ENCODE measurements around the gene VSNL1.

The VSNL1 gene

DNA sequence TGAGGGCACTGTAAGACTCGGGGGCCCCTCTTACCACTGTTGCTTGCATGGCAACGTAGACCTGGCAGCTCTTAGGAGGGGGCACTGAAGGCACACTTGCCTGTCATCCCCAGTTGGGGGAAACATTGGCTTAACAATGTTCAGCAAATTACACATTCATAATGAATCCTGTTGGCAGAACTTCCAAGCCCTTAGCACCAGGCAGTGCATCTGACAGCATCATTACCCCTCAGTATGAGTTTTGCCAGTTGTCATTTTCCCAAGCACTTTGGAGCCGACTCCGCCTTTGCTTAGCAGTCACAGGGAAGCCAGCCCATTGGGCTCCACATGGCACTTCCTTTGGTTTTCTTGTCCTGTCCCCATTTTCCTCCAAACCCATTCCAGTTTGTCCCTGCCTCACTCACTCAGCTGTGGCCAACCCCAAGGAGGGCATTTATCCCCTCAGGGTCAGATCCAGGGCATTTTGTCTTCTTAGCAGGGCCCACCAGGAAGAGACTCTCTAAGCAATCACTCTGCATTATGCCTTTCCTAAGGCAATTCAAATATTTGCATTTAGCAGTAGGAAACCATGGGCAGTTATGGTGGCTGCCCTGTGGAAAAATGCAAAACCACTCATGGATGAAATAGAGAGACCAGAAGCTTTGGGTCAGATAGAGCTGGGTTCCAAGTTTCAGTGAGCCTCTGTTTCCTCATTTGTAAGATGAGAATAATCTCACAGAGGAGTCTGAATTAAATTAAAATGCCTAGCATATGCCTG lies 73.9 kb downstream of the VSNL1 start:
- DNase-seq (ENCODE audit: low read depth in 2 of 2): no peak

DNA sequence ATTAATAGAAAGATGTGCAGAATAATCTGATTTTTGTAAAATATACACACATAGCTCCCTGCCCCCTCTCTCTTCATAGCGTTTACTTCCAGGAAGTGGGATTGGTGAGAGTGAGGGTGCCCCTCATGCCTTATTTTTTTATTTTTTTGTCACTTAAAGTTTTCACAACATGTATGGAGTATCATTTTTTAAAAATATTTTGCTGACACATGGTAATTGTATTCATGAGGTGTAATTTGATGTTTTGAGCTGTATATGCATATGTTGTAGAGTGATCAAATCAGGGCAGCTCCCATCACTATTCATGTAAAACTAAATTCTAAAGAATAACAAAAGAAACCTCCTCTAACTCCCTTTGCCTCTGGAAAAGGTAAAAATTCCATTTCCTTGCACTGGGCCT lies 74.7 kb downstream of the VSNL1 start:
- no peak for DNase-seq (ENCODE audit: low read depth in 2 of 2)

- DNase-seq (ENCODE audit: low read depth in 2 of 2): no peak
Observed at GRCh38 chr2:17615728-17616351, 75.3 kb downstream of the VSNL1 start.

- DNase-seq (ENCODE audit: low read depth in 2 of 2): no peak
Observed at GRCh38 chr2:17616405-17616804, 75.9 kb downstream of the VSNL1 start.

DNA sequence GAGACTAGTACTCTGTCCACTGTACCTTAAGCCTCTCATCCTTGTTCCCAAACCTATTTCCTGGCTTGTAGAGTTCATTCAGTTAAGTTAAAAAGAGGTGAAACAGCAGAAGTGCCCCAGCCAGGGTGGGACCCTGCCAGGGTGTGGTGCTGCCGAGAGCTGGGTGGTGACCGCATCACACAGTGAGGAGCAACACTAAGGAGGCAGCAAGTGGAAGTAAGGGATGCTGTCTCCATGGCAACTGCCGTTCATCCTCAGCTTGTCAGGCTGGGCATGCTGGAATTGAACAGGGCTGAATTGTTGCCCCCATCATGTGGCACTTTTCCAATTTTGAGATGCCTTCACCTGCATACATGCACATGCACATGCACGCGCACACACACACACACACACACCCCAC lies 77.0 kb downstream of the VSNL1 start:
- no peak for DNase-seq (ENCODE audit: low read depth in 2 of 2)

- no peak for DNase-seq (ENCODE audit: low read depth in 2 of 2)
Observed at GRCh38 chr2:17617955-17618354, 77.5 kb downstream of the VSNL1 start.

GRCh38 chr2:17620280-17620679 lies 79.8 kb downstream of the VSNL1 start:
- DNase-seq (ENCODE audit: low read depth in 2 of 2): no peak

DNA sequence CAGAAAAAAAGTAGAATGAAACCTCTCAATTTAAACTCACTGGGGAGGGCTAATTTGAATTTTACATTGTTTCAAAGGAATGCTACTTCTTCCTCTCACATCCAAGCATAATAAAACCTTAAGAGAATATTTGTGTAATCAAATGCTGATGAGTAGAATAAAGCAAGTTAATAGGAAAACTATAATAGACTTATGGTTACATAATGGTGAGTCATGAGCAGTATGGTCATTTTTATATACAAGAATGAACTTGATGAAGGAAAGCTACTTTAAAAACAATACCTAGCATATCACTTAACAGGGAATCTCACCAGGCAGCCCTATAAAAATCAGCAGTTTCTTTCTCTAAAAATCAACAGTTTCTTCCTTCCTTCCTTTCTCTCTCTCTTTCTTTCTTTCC lies 80.3 kb downstream of the VSNL1 start:
- DNase-seq (ENCODE audit: low read depth in 2 of 2): no peak

GRCh38 chr2:17621781-17622180 lies 81.3 kb downstream of the VSNL1 start:
- no peak for DNase-seq (ENCODE audit: low read depth in 2 of 2)

- DNase-seq (ENCODE audit: low read depth in 2 of 2): no peak
Observed at GRCh38 chr2:17625446-17625845, 85.0 kb downstream of the VSNL1 start.

DNA sequence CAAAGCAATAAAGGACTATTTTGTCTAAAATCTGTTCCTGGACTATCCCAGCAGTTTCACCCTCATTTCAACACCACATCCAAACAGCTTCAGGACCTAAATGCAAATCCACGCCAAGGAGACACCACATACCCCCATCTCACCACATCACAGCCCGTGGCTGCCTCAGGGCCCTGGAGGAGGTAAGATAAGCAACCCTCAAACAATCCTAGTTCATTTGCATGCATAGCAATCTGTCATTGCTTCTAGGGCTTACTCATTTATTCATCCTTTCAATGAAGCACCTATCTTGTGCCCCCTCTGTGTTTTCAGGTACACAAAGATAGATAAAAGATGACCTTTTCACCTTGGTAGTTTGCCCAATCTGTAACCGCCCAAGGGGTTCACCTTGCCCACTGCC lies 86.5 kb downstream of the VSNL1 start:
- no peak for DNase-seq (ENCODE audit: low read depth in 2 of 2)

DNA sequence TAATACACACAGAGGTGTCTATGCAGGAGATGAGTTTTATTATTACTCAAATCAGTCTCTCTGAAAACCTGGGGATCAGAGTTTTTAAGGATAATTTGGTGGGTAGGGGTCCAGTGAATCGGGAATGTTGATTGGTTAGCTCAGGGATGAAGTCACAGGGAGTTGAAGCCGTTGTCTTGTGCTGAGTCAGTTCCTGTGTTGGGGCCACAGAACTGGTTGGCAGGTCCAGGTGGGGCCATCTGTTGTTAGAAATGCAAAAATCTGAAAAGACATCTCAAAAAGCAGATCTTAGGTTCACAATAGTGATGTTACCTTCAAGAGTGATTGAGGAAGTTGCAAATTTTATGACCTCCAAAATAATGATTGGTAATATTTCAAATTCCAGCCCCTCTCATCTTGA lies 86.9 kb downstream of the VSNL1 start:
- no peak for DNase-seq (ENCODE audit: low read depth in 2 of 2)

- DNase-seq (ENCODE audit: low read depth in 2 of 2): no peak
Observed at GRCh38 chr2:17628349-17629261, 88.1 kb downstream of the VSNL1 start.

DNA sequence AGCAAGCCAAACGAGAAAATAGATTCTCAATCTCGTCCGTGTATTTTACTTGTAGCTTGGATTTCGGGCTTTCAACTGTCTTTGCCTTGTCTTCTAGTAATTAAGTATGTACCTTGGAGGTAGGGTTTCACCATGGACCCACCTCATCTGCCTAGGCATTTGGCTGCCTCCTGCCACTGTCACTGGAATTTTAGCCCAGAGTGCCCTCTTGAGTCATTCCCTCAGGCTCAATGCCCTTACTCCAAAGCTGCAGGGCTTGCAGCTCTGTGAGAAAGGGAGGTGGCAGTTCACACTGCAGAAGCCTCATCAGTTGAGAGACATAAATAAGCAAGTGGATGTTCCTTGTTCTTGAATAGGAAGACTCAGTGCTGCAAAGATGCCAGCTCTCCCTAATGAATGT lies 89.6 kb downstream of the VSNL1 start:
- no peak for DNase-seq (ENCODE audit: low read depth in 2 of 2)

DNA sequence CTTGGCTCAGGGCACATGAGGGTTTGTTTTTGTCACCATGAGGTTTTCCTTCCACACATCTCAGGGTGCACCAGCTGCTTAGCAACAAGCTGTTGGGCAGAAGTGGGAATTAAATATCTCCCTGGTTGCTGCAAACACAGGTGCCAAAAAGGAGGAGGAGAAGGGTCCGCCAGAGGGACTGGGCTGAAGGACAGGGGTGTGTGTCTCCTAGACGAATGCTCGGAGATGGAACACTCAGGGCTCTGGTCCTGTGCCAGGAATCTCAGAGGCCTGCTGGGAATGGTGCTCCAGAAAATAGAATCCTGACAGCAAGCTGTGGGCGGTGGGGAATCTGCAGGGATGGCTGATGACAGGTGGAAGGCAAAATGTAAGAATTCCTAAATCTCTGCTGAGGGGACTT lies 94.5 kb downstream of the VSNL1 start:
- DNase-seq (ENCODE audit: low read depth in 2 of 2): no peak

DNA sequence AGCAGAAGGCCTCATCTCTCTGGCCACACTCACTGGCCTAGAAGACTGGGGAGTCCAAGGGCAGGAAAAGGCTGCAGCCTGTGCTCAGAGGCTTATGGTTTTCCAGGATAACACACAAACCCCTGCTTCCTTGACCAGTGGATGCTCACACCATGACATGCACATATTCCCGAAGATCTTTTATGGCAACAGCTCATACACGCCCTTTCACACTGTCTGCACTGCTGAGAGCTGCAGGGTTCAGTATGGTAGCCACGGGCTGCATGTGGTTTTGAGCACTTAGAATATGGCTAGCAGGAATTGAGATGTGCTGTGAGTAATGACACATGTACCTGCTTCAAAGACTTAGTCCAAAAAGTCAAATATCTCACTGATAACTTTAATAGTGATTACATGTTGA lies 95.8 kb downstream of the VSNL1 start:
- no peak for DNase-seq (ENCODE audit: low read depth in 2 of 2)

DNA sequence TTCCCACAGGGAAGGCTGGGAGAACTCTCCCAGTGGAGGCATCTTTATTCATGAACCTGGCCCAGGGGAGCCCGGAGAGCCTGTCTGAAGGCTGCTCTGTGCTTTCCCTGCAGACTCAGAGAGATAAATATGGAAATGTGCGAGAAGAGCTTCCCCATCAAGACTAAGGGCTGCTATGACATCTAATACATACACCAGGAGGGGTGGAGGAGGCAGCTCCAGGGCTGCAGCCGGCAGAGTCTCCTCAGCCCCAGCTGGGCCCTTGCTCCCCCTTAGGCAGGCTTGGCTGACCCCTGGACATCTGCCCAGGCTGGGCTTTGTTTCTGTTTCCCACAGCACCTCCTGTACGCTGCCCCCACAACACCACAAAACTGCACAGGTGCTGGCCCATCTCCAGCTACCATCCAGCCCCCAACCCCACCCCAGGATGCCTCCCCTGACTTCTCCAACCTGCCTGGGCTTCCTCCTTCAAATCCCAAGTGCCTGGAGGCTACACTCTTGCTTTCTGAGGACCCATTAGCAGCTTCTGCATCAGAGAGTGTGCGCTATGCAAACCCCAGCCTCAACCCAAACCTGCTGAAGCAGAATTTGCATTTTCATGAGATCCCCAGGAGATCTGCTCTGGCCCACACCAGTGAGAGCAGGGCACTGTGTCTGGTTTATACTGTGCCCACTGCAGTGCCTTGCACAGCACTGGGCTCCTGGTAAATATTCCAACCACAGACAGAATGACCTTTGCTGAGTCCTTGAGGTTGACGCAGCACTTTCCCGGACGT lies 96.8 kb downstream of the VSNL1 start:
- DNase-seq (ENCODE audit: low read depth in 2 of 2): no peak

GRCh38 chr2:17638196-17638743 lies 97.8 kb downstream of the VSNL1 start:
- no peak for DNase-seq (ENCODE audit: low read depth in 2 of 2)

DNA sequence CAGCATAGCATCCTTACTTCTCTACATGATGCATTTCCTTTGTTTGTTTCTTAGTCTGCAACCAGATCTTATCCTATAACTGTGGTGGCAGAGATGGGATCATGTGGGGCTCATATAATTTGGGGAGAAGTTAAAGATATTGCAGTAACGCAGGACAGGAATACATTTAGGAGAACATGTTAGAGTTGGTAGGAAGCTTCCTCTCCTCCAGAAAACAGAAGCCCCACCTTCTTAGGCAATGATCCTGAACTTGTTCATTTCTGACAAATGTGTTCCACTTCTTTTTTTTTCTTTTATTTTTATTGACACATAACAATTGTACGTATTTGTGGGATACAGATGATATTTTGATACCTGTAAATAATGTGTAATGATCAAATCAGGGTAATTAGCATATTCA lies 99.9 kb downstream of the VSNL1 start:
- DNase-seq (ENCODE audit: low read depth in 2 of 2): no peak

DNA sequence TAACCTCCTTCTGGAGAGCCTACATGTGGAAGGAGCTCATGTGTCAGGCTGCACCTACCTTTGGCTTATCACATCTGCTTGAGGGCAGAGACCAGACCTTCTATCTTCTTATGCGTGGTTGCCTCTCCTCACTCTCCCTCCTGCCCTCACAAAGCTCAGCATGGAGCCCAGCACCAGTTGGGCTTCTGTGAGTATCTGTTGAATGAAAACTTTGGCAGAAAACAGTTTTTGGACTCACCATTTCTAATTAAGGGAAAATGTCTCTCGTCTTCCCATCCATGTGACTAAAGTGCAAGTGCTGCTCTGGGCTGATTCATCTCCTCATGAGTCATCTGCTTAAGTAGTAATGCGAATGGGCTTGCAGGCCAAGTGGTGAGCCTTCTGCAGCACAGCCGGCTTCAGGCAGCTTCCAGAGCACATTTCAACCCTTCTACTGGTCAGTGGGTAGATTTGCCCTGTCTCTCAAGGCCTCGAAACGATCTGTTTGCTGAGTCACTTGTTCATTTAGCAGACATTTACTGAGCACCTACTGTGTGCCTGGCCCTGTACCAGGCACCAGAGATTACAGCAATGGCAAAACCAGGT lies 102.6 kb downstream of the VSNL1 start:
- DNase-seq (ENCODE audit: low read depth in 2 of 2): no peak
